Activated CD4-positive, alpha-beta T cell treated with anti-CD3 and anti-CD28 coated beads for 24 hours (primary cell): Measurements from ENCODE around the gene TMEM232.

Source experiments
- DNase-seq, 2 donors: peaks; one replicate each; pipeline ENCODE4 v3.0.0-alpha.2; 2020; ENCODE audit warnings: low read depth in 2 of 2

Gene TMEM232

DNA sequence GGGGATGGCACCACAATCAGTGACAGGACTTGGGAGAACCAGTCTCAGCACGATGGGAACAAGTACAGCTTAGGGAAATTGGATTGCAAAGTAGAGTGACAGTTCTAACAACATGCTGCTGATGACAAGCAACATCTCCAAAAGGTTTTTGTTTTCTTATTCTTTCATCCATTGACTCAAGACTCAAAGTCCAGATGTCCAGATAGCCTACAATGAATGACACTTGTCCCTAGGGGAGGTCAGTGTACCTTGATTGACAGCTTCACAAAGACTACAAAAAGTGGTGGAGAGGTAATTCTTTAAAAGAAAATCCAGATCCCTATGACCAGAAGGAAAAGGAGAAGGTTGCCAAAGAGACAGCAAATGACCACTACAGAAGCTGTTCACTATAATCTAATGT is 323.9 kb downstream of the TMEM232 start:
- DNase-seq: no peak

DNA sequence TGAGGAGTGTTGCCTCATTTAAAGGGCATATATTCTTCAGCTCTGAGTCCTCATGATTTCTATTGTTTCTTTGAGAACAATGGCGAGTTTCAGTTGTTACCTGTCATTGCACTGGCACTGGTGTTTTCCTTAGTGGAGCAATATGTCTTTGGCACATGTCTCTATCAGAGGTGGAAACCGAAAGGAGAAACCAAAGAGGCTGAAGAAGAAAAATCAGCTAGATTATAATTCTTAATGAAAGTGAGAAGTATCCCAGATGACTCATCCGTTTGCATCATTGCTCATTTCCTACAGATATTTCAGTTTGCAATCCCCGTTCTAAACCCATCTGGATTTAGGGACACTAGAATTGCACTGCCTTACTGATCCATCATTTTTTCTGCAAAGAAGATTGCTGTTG is 324.6 kb downstream of the TMEM232 start:
- no peak for DNase-seq

DNA sequence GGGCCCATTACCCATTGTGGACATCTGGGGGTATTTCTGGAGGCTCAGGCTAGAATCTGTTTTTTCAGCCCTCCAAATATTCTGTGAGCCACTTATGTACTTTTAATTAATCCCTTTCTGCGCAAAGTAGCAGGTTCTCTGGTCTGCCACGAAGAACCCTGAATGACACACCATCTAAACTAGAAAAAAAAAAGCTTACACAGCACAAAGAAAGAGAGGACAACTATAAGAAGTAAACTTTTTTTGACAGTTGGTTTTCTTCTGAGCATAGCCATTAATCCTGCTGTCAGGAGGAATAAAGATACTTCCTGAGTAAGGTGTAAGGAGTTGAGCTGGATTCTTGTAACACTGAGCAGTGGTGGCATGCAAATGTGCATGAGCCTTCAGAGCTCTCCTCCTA is 327.5 kb downstream of the TMEM232 start:
- no peak for DNase-seq

DNA sequence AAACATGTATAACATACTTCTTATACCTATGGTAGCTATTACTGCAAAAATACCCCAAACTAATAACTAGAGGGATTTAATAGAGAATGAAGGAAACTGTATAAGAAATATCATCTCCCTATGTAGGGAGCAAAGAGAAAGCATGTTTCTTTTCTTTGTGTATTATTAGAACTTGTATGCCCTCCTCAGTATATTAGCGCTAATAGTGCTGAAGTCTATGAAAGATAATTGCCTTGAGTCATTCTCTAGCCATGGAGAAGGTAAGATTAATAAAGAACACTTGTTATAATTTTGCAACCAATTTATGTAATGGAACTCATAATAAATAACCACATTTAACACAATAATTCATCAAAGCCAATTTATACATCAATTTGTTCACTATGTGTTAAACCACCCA is 329.2 kb downstream of the TMEM232 start:
- DNase-seq: no peak

DNA sequence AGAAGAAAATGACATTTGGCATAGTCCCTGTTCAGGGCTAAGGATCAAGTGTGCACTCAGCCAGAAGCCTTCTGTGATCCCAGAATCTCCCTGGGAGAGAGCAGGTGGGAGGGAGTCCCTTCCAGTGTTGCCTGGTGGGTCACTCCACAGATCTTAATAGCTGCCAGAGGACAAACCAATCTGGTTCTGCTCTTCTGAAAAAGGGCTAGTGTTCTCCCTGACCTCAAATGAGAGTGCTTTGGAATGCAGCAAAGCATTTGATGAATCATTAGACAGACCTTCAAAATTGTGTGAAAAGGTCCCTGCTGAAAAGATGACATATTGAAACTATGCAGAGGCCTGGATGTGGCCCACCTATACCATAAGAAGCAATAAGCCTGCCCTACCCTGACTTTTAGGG is 339.7 kb downstream of the TMEM232 start:
- DNase-seq: no peak

DNA sequence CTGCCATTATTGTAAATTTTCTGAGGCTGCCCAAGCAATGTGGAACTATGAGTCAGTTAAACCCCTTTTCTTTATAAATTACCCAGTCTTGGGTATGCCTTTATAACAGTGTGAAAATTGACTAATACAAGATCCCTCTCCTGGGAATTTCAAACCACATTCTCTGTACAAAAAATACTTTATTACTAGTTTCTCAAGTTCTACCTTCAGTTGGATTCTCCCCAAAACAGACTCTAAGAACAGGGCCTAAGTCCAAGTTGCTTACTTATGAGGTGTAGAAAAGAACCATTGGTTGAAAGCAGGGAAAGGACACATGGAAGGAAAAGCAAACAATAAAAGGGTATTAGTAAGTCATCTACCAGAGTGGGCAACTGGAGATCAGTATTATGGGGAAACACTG is 343.2 kb downstream of the TMEM232 start:
- DNase-seq: no peak

DNA sequence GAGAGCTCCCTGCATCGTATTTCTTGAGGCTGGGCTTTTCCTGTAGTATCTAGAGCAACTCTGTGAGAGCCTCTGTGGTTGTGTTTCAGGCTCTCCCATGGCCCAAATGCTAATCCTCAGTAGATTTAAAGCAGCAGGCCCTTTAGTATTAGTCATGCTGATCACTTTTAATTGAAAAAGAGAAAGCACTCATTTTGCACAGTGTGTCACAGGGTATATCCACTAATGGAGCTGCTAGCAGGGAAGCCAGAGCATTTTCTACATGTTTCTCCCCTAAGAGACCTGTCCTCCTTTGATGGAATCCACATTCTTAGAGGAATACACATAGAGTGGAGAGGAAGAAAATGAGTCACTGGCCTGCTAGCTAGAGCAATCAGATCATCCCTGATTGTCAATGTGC is 348.5 kb downstream of the TMEM232 start:
- DNase-seq: no peak

DNA sequence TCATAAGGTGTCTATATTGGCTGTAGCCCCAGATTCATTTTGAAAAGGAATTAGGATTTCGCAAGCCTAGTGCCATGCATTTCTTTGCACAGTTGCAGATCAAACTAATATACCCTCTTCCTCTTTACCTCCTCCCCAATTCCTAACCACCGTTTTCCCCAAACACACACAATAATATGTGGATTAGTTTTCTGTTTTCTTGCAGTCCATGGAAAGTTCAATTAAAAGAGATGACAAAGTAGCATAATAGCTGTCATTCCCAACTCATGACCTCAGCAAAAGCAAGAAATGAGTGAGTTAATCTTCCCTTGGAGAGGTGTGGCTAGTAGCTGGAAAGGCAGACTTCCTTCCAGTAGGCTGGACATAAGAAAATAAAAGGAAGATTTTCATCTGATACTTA is 349.1 kb downstream of the TMEM232 start:
- DNase-seq: no peak

DNA sequence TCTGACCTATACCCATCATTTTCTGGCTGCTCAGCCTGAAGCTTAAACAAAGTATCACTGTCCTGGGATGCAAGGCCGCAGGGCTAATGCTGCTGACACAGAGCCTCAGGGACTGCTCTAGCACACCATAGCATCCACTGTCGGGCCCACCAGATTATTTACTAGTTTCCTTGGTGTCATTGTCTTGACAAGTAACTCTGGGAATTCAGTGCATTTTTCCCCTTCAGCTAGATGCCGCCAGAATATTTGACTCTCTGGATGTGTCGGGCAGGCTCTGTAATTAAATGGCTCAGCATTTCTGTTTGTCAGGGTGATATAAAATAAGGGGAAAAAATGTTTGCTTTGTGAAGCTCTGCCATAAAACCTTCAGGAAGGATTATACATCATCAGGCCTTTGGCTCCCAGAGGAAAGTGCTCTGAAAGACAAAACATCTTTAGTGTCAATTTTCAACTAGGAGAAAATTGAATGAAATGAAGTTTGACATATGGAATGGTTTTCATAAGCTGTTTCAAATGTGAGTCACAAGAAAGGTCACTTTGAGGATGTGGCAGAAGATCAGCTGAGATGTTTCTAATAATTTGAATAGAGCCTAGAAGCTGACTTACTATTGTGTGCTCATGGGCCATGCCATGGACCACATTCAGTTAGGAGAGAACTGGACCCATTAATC is 350.1 kb downstream of the TMEM232 start:
- no peak for DNase-seq

DNA sequence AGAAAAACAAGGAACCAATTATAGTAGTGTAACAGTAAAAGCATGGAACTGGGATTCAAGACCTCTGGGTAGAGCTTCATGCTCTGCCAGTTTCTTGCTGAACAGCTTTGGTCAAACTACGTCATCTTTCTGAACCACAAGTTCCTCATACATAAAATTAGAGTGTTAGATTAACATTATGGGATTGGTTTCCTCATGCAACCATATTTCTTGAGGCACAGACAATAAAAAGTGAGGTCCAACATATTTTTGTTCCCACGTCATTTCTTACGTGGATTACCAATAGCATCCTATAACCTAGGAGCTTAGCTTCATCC is 354.8 kb downstream of the TMEM232 start:
- no peak for DNase-seq

DNA sequence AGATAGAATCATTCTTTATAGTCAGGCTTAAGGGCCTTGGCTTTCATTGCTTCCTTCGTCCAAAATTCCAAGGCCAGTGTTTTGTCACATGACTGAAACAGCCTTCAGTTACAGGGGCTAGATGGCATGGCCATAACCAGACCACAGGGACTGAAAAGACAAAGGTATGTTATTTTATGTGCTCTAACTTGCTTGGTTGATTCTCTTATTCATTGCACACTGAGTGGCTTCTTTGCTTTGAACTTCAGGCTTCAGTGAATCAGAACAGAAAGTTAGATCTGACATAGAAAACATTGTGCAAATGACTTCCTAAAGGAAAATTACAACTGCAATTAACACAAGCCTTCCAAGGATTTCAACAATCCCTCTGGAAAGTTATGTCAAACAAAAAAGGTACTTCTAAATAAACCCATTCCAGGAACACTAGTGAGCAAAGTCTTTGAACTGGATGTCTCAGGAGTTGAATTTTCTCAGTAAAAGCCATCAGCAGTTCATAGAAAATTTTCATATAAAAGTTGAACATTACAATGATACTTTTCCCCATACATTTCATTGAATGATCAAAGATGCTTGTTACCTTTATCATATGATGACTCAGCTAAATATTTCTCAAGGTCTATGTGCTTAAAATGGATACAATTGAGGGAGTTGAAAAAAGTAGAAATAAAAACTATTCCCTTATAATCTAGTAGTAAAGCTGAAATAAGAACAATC is 355.3 kb downstream of the TMEM232 start:
- no peak for DNase-seq
